H1 (cell line): Measurements from ENCODE around the gene SLC9A3.

ENCODE experiments used
- CTCF ChIP-seq, 3 experiments: IDR thresholded peaks; 1 replicate in 2 of 3; 2 replicates in 1 of 3; pipeline versions ENCODE4 v1.5.1 to v1.6.1; 2011; ENCODE audit warnings: low read length in 3 of 3, mild to moderate bottlenecking in 3 of 3, inconsistent platforms in 2 of 3, low read depth in 1 of 3, moderate library complexity in 1 of 3; ENCODE audit not compliant: insufficient read depth in 1 of 3; ENCODE audit errors: control extremely low read depth in 1 of 3
- FOSL1 ChIP-seq: IDR thresholded peaks from 2 replicates; pipeline ENCODE4 v1.6.1; 2011; ENCODE audit warnings: mild to moderate bottlenecking, low read depth, low read length, moderate library complexity; ENCODE audit not compliant: insufficient read depth
- POLR2A ChIP-seq, 2 experiments: IDR thresholded peaks; 1 replicate in 1 of 2; 2 replicates in 1 of 2; pipeline ENCODE4 v1.6.1; 2011; ENCODE audit warnings: low read depth in 2 of 2, low read length in 2 of 2, mild to moderate bottlenecking in 2 of 2; ENCODE audit errors: control extremely low read depth in 1 of 2
- ZNF274 ChIP-seq: IDR thresholded peaks from 2 replicates; pipeline ENCODE4 v1.7.0; 2012; ENCODE audit warnings: low read length, borderline replicate concordance; ENCODE audit errors: extremely low read depth

- TF ChIP-seq POLR2A (IDR thresholded peaks at IDR 0.05; ENCODE audit: control extremely low read depth in 1 of 2, low read depth in 2 of 2, low read length in 2 of 2) = no peak
- TF ChIP-seq FOSL1 = no peak
- TF ChIP-seq CTCF (IDR thresholded peaks at IDR 0.05; ENCODE audit: control extremely low read depth in 1 of 3, insufficient read depth in 1 of 3, low read depth in 1 of 3, low read length in 3 of 3) = no peak
- no peak for TF ChIP-seq ZNF274
Measured at GRCh38 chr5:478369-478981, 45.8 kb downstream of the SLC9A3 start.
